CD4-positive, alpha-beta T cell (primary cell): Measurements from ENCODE around the gene ABLIM2. TPM values are rescaled to one million over a fixed set of nuclear protein-coding genes. Genes with fewer than 3 reads are reported as not detected.

Source experiments
- ATAC-seq: fragments of 200-7000 bp; cut with Tn5 transposase; one replicate; pipeline ENCODE4 v1.10.0; 2022; ENCODE audit warnings: mild to moderate bottlenecking; ENCODE audit not compliant: poor library complexity
- CTCF ChIA-PET: fragments of 350-600 bp; sonication (Branson Sonifier 250); formaldehyde crosslinking; loops from one replicate; lab custom pipeline; 2021; ENCODE audit warnings: antibody characterized with exemption, inconsistent platforms; lab: Charles Lee
- POLR2A ChIA-PET: fragments of 350-600 bp; sonication (Branson Sonifier 250); formaldehyde crosslinking; loops from one replicate; lab custom pipeline; 2021; ENCODE audit warnings: antibody characterized with exemption, inconsistent platforms; lab: Charles Lee
- DNase-seq, 14 experiments: peaks; one replicate each; pipeline ENCODE4 v3.0.0-alpha.2; 2013 to 2020; ENCODE audit warnings: mixed read lengths in 2 of 14
- H3K27ac ChIP-seq, 2 donors: one replicate each; pipeline versions ENCODE4 v1.5.1 to v1.7.0; 2013; ENCODE audit warnings: low read length in 2 of 2, low read depth in 1 of 2, mild to moderate bottlenecking in 1 of 2
- H3K27me3 ChIP-seq, 2 experiments: 1 replicate in 1 of 2; 2 replicates in 1 of 2; pipeline versions ENCODE4 v1.6.1 to v1.7.0; 2013; ENCODE audit warnings: low read length in 2 of 2, control low read depth in 1 of 2, mild to moderate bottlenecking in 1 of 2, moderate library complexity in 1 of 2; ENCODE audit not compliant: insufficient read depth in 2 of 2, control insufficient read depth in 1 of 2
- H3K36me3 ChIP-seq: one replicate; pipeline ENCODE4 v1.6.1; 2013; ENCODE audit warnings: low read length, control low read depth; ENCODE audit not compliant: insufficient read depth
- H3K4me1 ChIP-seq: one replicate; pipeline ENCODE4 v1.6.1; 2013; ENCODE audit warnings: low read length, control low read depth; ENCODE audit not compliant: insufficient read depth
- H3K4me3 ChIP-seq: one replicate; pipeline ENCODE4 v1.5.1; 2013; ENCODE audit warnings: mild to moderate bottlenecking, low read length, moderate library complexity
- H3K9me3 ChIP-seq, 2 experiments: 1 replicate in 1 of 2; 2 replicates in 1 of 2; pipeline versions ENCODE4 v1.6.1 to v1.7.0; 2013; ENCODE audit warnings: low read length in 2 of 2, mild to moderate bottlenecking in 2 of 2, control low read depth in 1 of 2, moderate library complexity in 1 of 2; ENCODE audit not compliant: control insufficient read depth in 1 of 2, insufficient read depth in 1 of 2
- H3K27ac Mint-ChIP-seq: one replicate; pipeline ENCODE4 v1.8.0; 2020; ENCODE audit warnings: mixed read lengths
- H3K27me3 Mint-ChIP-seq: one replicate; pipeline ENCODE4 v1.8.0; 2021; ENCODE audit warnings: mixed read lengths
- H3K36me3 Mint-ChIP-seq: one replicate; pipeline ENCODE4 v1.8.0; 2021; ENCODE audit warnings: low read depth, mixed read lengths
- H3K4me1 Mint-ChIP-seq: one replicate; pipeline ENCODE4 v1.8.0; 2021; ENCODE audit warnings: low read depth, mixed read lengths
- H3K4me3 Mint-ChIP-seq: one replicate; pipeline ENCODE4 v1.8.0; 2020; ENCODE audit warnings: mild to moderate bottlenecking, mixed read lengths
- H3K9me3 Mint-ChIP-seq: one replicate; pipeline ENCODE4 v1.8.0; 2020; ENCODE audit warnings: mixed read lengths
- CTCF ChIP-seq: fragments of 200-600 bp; IDR thresholded peaks from one replicate; pipeline ENCODE4 v1.8.0; 2022; ENCODE audit warnings: antibody characterized with exemption, mild to moderate bottlenecking
- intact Hi-C, 2 experiments: fragments of 100-400 bp; cut with DNase I in 1 of 2; cut with micrococcal nuclease in 1 of 2; formaldehyde crosslinking; loops; one replicate each; pipeline versions ENCODE4 v1.15.1 to v1.9.0; 2023 to 2025; cut with DNase I, micrococcal nuclease
- total RNA-seq, 174 experiments: library from RNA in 2 of 174; stranded (reverse) in 2 of 174; gene quantifications; one replicate each; pipeline ENCODE4 v1.2.3 and lab custom pipeline; 2021 to 2026

ABLIM2 gene
- total RNA-seq, 2 experiments from 2014 or later, result 2.5 to 2.7 TPM

GRCh38 chr4:8041172-8041571 lies 117.4 kb downstream of the ABLIM2 start:
- H3K9me3 ChIP-seq, result no peaks in the 10 kb centered on the region
- DNase-seq, result no peak
- no peaks in the 10 kb centered on the region for H3K27me3 ChIP-seq
- no peak overlapping the region for H3K4me3 ChIP-seq
- TF ChIP-seq CTCF, result no peak
- Mint-ChIP-seq H3K27ac (no peak overlapping the region), H3K9me3 (no peaks in the 10 kb centered on the region), H3K27me3 (no peaks in the 10 kb centered on the region), H3K4me1 (no peaks in the 10 kb centered on the region), H3K4me3 (no peak overlapping the region), H3K36me3 (no peaks in the 10 kb centered on the region)
- no peaks in the 10 kb centered on the region for H3K36me3 ChIP-seq
- no peak for ATAC-seq
- H3K27ac ChIP-seq, result no peak overlapping the region
- intact Hi-C loops, result no loop called here
- POLR2A ChIA-PET, result no interaction called here
- CTCF ChIA-PET, result no interaction called here
- no peaks in the 10 kb centered on the region for H3K4me1 ChIP-seq

GRCh38 chr4:8040607-8041006 lies 118.0 kb downstream of the ABLIM2 start:
- peaks cover 0 to 2% of the 10 kb centered on the region in 2 experiments for H3K27me3 ChIP-seq
- CTCF ChIA-PET, result no interaction called here
- Mint-ChIP-seq H3K9me3 (no peaks in the 10 kb centered on the region), H3K27ac (no peak overlapping the region), H3K36me3 (no peaks in the 10 kb centered on the region), H3K4me3 (no peak overlapping the region), H3K27me3 (peaks cover under 1% of the 10 kb centered on the region), H3K4me1 (peaks cover 4% of the 10 kb centered on the region)
- TF ChIP-seq CTCF, result no peak
- intact Hi-C loops, result no loop called here
- POLR2A ChIA-PET, result no interaction called here
- DNase-seq, result no peak
- H3K36me3 ChIP-seq, result no peaks in the 10 kb centered on the region
- ATAC-seq, result no peak
- peaks cover 5% of the 10 kb centered on the region for H3K4me1 ChIP-seq
- H3K9me3 ChIP-seq, result no peaks in the 10 kb centered on the region
- no peak overlapping the region for H3K27ac ChIP-seq
- no peak overlapping the region for H3K4me3 ChIP-seq

GRCh38 chr4:8039853-8040252 lies 118.8 kb downstream of the ABLIM2 start:
- ATAC-seq, result no peak
- H3K36me3 ChIP-seq, result no peaks in the 10 kb centered on the region
- Mint-ChIP-seq H3K36me3 (no peaks in the 10 kb centered on the region), H3K27me3 (peaks cover 5% of the 10 kb centered on the region), H3K27ac (no peak overlapping the region), H3K9me3 (no peaks in the 10 kb centered on the region), H3K4me1 (peaks cover 10% of the 10 kb centered on the region), H3K4me3 (no peak overlapping the region)
- no peak for DNase-seq
- H3K4me1 ChIP-seq, result peaks cover 13% of the 10 kb centered on the region
- no peaks in the 10 kb centered on the region for H3K9me3 ChIP-seq
- TF ChIP-seq CTCF, result no peak
- intact Hi-C loops, result no loop called here
- no peak overlapping the region for H3K27ac ChIP-seq
- CTCF ChIA-PET, result no interaction called here
- H3K27me3 ChIP-seq, result peaks cover 0 to 2% of the 10 kb centered on the region in 2 experiments
- H3K4me3 ChIP-seq, result no peak overlapping the region
- POLR2A ChIA-PET, result no interaction called here
